OCI-LY3 (cell line): ENCODE results near the gene FARP1.

Experiments used
- EZH2phosphoT487 ChIP-seq: fragments of 200-600 bp; shearing (Covaris generic); IDR thresholded peaks from 2 replicates; pipeline ENCODE4 v1.6.1; 2018; ENCODE audit warnings: antibody characterized with exemption, mixed run types, low read depth
- TF ChIP-seq, protein P1 (sequence below): fragments of 200-600, 300-600 bp; sonication (generic); IDR thresholded peaks from 2 replicates; pipeline ENCODE4 v1.5.1; 2014; ENCODE audit warnings: antibody characterized with exemption, low read length, low read depth

DNA sequence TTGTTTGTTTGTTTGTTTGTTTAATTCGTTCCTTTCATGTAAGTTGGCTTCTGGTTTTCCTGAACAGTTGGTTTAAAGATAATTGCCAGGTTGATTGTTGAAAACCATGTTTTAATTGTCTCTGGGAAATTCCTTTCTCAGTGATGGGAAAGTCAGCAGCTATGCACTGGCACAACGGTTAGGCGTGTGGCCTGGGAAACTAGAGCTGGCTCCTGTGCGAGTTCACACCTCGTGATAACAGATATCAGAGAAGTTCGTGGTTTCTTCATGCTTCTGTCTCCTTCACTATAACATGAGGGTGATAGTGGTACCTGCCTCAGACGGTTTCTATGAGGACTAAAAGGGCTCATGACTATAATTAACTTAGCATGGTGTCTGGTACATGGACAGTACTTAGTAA lies 280.5 kb downstream of the FARP1 start:
- TF ChIP-seq, protein P1, sequence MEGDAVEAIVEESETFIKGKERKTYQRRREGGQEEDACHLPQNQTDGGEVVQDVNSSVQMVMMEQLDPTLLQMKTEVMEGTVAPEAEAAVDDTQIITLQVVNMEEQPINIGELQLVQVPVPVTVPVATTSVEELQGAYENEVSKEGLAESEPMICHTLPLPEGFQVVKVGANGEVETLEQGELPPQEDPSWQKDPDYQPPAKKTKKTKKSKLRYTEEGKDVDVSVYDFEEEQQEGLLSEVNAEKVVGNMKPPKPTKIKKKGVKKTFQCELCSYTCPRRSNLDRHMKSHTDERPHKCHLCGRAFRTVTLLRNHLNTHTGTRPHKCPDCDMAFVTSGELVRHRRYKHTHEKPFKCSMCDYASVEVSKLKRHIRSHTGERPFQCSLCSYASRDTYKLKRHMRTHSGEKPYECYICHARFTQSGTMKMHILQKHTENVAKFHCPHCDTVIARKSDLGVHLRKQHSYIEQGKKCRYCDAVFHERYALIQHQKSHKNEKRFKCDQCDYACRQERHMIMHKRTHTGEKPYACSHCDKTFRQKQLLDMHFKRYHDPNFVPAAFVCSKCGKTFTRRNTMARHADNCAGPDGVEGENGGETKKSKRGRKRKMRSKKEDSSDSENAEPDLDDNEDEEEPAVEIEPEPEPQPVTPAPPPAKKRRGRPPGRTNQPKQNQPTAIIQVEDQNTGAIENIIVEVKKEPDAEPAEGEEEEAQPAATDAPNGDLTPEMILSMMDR, result no peak
- TF ChIP-seq EZH2phosphoT487, result no peak
